GM18858 (cell line): ENCODE data around the gene C1QTNF6.
"Not testable (repeated sequence)": the region's sequence is repeated elsewhere in the genome, so short reads cannot be mapped to it uniquely, and the experiment has no call there.

Source experiments
- ATAC-seq: cut with Tn5 transposase; IDR thresholded peaks from one replicate; pipeline ENCODE4 v1.9.1; 2021; ENCODE audit not compliant: unreplicated experiment

Gene C1QTNF6

GRCh38 chr22:37177755-37178154 is 10.3 kb downstream of the C1QTNF6 start:
- ATAC-seq: no peak

- ATAC-seq: no peak
Measured at GRCh38 chr22:37177221-37177620, 10.8 kb downstream of the C1QTNF6 start.

GRCh38 chr22:37176464-37177061 is 11.5 kb downstream of the C1QTNF6 start:
- no peak for ATAC-seq

GRCh38 chr22:37175414-37176281 is 12.4 kb downstream of the C1QTNF6 start:
- ATAC-seq: no peak

- ATAC-seq: no peak
Measured at GRCh38 chr22:37174964-37175363, 13.1 kb downstream of the C1QTNF6 start.

- ATAC-seq: no peak
Measured at GRCh38 chr22:37173709-37174108, 14.3 kb downstream of the C1QTNF6 start.

GRCh38 chr22:37172266-37173245 is 15.5 kb downstream of the C1QTNF6 start:
- no peak for ATAC-seq

GRCh38 chr22:37171662-37172061 is 16.4 kb downstream of the C1QTNF6 start:
- no peak for ATAC-seq

GRCh38 chr22:37170689-37171405 is 17.2 kb downstream of the C1QTNF6 start:
- ATAC-seq: not testable (repeated sequence)

GRCh38 chr22:37169947-37170688 is 17.9 kb downstream of the C1QTNF6 start:
- ATAC-seq: no peak

GRCh38 chr22:37169406-37169805 is 18.6 kb downstream of the C1QTNF6 start:
- no peak for ATAC-seq

- no peak for ATAC-seq
Measured at GRCh38 chr22:37167981-37168647, 19.9 kb downstream of the C1QTNF6 start.

GRCh38 chr22:37167176-37167980 is 20.7 kb downstream of the C1QTNF6 start:
- no peak for ATAC-seq

- ATAC-seq: no peak
Measured at GRCh38 chr22:37166675-37167066, 21.4 kb downstream of the C1QTNF6 start.

- ATAC-seq: no peak
Measured at GRCh38 chr22:37165940-37166674, 21.9 kb downstream of the C1QTNF6 start.

- ATAC-seq: no peak
Measured at GRCh38 chr22:37165066-37165465, 23.0 kb downstream of the C1QTNF6 start.

- no peak for ATAC-seq
Measured at GRCh38 chr22:37164505-37164887, 23.6 kb downstream of the C1QTNF6 start.
